Measurements from ENCODE around the gene KCNIP1. TPM values are rescaled to one million over a fixed set of nuclear protein-coding genes. Genes with fewer than 3 reads are reported as not detected.

The KCNIP1 gene
- polyA plus RNA-seq, 1 donor from 2014 or later: 13.8 TPM

DNA sequence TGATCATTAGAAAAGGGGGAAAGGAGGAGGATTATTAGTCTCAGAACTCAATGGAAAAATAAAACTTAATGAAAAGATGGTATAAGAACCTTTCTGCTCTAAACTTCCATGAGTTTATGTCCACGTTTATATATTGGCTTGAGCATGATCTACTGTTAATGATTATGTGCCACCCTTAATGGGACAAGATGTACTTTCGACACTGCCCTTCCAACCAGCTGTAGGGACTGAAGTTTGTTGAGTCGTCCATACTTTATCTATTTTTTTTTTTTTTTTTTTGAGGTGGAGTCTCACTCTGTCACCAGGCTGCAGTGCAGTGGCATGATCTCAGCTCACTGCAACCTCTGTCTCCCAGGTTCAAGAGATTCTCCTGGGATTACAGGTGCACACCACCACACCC, 254.7 kb downstream of the KCNIP1 start:
- H3F3A ChIP-seq (ENCODE audit: insufficient read depth, low read length, poor library complexity, severe bottlenecking): no peaks in the 10 kb centered on the region
- no peak overlapping the region for H3K27ac ChIP-seq (ENCODE audit: low read length)
- no peak overlapping the region for H3K4me2 ChIP-seq (ENCODE audit: low read length)
- H3K4me3 ChIP-seq (ENCODE audit: low read length): no peak overlapping the region
- no peak overlapping the region for H3K9ac ChIP-seq (ENCODE audit: low read length)
- H3K79me2 ChIP-seq (replicated peaks; ENCODE audit: insufficient read depth, low read length): no peaks in the 10 kb centered on the region
- H3K9me3 ChIP-seq (ENCODE audit: low read length): no peaks in the 10 kb centered on the region
- H3K36me3 ChIP-seq (ENCODE audit: insufficient read depth, low read length): no peaks in the 10 kb centered on the region
- TF ChIP-seq RAD21 (conservative IDR thresholded peaks at IDR 0.05) (no peak), REST (IDR thresholded peaks at IDR 0.05; ENCODE audit: borderline replicate concordance) (no peak), SMC3 (conservative IDR thresholded peaks at IDR 0.05; ENCODE audit: poor library complexity) (no peak), POLR2AphosphoS5 (IDR thresholded peaks at IDR 0.05) (no peak), EP300 (conservative IDR thresholded peaks at IDR 0.05; ENCODE audit: poor library complexity, severe bottlenecking) (no peak), EZH2 (IDR thresholded peaks at IDR 0.05; ENCODE audit: borderline replicate concordance, insufficient read depth, low read length, poor library complexity, severe bottlenecking) (no peak), TAF1 (IDR thresholded peaks at IDR 0.05; ENCODE audit: low read depth) (no peak), MXI1 (conservative IDR thresholded peaks at IDR 0.05; ENCODE audit: poor library complexity, severe bottlenecking) (no peak)
- TF ChIP-seq, protein P1, sequence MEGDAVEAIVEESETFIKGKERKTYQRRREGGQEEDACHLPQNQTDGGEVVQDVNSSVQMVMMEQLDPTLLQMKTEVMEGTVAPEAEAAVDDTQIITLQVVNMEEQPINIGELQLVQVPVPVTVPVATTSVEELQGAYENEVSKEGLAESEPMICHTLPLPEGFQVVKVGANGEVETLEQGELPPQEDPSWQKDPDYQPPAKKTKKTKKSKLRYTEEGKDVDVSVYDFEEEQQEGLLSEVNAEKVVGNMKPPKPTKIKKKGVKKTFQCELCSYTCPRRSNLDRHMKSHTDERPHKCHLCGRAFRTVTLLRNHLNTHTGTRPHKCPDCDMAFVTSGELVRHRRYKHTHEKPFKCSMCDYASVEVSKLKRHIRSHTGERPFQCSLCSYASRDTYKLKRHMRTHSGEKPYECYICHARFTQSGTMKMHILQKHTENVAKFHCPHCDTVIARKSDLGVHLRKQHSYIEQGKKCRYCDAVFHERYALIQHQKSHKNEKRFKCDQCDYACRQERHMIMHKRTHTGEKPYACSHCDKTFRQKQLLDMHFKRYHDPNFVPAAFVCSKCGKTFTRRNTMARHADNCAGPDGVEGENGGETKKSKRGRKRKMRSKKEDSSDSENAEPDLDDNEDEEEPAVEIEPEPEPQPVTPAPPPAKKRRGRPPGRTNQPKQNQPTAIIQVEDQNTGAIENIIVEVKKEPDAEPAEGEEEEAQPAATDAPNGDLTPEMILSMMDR (IDR thresholded peaks at IDR 0.05; ENCODE audit: poor library complexity, severe bottlenecking): no peak
- no peaks in the 10 kb centered on the region for H3K9me2 ChIP-seq (ENCODE audit: insufficient read depth, low read length)
- H4K20me1 ChIP-seq (ENCODE audit: insufficient read depth): no peaks in the 10 kb centered on the region
- H2AFZ ChIP-seq (ENCODE audit: low read depth, low read length): no peak overlapping the region
- no peaks in the 10 kb centered on the region for H3K27me3 ChIP-seq (ENCODE audit: insufficient read depth, low read depth, low read length)

- H3F3A ChIP-seq (ENCODE audit: insufficient read depth, low read length, poor library complexity, severe bottlenecking): no peaks in the 10 kb centered on the region
- H3K9ac ChIP-seq (ENCODE audit: low read length): no peak overlapping the region
- H3K4me2 ChIP-seq (ENCODE audit: low read length): no peak overlapping the region
- no peak for TF ChIP-seq RAD21 (conservative IDR thresholded peaks at IDR 0.05)
- no peak for TF ChIP-seq TAF1 (IDR thresholded peaks at IDR 0.05; ENCODE audit: low read depth)
- TF ChIP-seq MXI1 (conservative IDR thresholded peaks at IDR 0.05; ENCODE audit: poor library complexity, severe bottlenecking): no peak
- no peak for TF ChIP-seq SMC3 (conservative IDR thresholded peaks at IDR 0.05; ENCODE audit: poor library complexity)
- TF ChIP-seq, protein P1 (IDR thresholded peaks at IDR 0.05; ENCODE audit: poor library complexity, severe bottlenecking): no peak
- no peak for TF ChIP-seq EZH2 (IDR thresholded peaks at IDR 0.05; ENCODE audit: borderline replicate concordance, insufficient read depth, low read length, poor library complexity, severe bottlenecking)
- no peak for TF ChIP-seq POLR2AphosphoS5 (IDR thresholded peaks at IDR 0.05)
- no peak for TF ChIP-seq EP300 (conservative IDR thresholded peaks at IDR 0.05; ENCODE audit: poor library complexity, severe bottlenecking)
- TF ChIP-seq REST (IDR thresholded peaks at IDR 0.05; ENCODE audit: borderline replicate concordance): no peak
- H3K27ac ChIP-seq (ENCODE audit: low read length): no peak overlapping the region
- no peak overlapping the region for H3K4me3 ChIP-seq (ENCODE audit: low read length)
- H3K9me3 ChIP-seq (ENCODE audit: low read length): no peaks in the 10 kb centered on the region
- H3K27me3 ChIP-seq (ENCODE audit: insufficient read depth, low read depth, low read length): no peaks in the 10 kb centered on the region
- no peaks in the 10 kb centered on the region for H3K36me3 ChIP-seq (ENCODE audit: insufficient read depth, low read length)
- no peaks in the 10 kb centered on the region for H3K79me2 ChIP-seq (replicated peaks; ENCODE audit: insufficient read depth, low read length)
- no peaks in the 10 kb centered on the region for H3K9me2 ChIP-seq (ENCODE audit: insufficient read depth, low read length)
- H4K20me1 ChIP-seq (ENCODE audit: insufficient read depth): no peaks in the 10 kb centered on the region
- H2AFZ ChIP-seq (ENCODE audit: low read depth, low read length): no peak overlapping the region
Observed at GRCh38 chr5:170760113-170760512, 256.3 kb downstream of the KCNIP1 start.
